Measurements from ENCODE around the gene IP6K2.

The IP6K2 gene

DNA sequence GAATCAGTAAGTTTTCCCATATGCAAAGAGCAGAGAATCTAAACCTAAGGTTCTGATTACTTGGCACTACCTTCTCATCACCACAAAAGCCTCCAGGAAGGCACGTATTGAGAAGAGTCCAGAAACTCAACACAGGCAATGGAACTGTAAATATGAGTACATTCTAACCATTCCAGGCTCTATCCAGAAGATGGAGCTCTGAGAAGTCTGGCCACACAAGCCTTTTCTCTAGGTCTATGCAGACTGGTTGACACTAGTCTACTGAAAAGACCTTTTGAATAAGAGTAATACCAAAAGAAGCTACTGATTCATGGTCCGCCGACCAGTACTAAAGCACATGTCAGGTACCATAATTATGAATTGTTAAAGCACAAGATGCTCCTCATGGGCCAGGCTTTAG lies 19.1 kb downstream of the IP6K2 start:
- ChIA-PET CTCF (interaction anchor here (1.6 to 3.2 kb wide), 3 partner anchors 10 to 18 kb away, joined by 3 to 18 read pairs (median 16); partner anchors contain the start of gene NCKIPSD), POLR2A (interaction anchor here (0.6 kb wide), 1 partner anchor 141 kb away, joined by 5 read pairs; no protein-coding TSS in a partner anchor)
- TF ChIP-seq, protein P1, sequence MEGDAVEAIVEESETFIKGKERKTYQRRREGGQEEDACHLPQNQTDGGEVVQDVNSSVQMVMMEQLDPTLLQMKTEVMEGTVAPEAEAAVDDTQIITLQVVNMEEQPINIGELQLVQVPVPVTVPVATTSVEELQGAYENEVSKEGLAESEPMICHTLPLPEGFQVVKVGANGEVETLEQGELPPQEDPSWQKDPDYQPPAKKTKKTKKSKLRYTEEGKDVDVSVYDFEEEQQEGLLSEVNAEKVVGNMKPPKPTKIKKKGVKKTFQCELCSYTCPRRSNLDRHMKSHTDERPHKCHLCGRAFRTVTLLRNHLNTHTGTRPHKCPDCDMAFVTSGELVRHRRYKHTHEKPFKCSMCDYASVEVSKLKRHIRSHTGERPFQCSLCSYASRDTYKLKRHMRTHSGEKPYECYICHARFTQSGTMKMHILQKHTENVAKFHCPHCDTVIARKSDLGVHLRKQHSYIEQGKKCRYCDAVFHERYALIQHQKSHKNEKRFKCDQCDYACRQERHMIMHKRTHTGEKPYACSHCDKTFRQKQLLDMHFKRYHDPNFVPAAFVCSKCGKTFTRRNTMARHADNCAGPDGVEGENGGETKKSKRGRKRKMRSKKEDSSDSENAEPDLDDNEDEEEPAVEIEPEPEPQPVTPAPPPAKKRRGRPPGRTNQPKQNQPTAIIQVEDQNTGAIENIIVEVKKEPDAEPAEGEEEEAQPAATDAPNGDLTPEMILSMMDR (IDR thresholded peaks at IDR 0.05; ENCODE audit: control extremely low read depth, extremely low read depth, low read depth, missing control alignments), result no peak
- no peak for DNase-seq (ENCODE audit: extremely low spot score)

DNA sequence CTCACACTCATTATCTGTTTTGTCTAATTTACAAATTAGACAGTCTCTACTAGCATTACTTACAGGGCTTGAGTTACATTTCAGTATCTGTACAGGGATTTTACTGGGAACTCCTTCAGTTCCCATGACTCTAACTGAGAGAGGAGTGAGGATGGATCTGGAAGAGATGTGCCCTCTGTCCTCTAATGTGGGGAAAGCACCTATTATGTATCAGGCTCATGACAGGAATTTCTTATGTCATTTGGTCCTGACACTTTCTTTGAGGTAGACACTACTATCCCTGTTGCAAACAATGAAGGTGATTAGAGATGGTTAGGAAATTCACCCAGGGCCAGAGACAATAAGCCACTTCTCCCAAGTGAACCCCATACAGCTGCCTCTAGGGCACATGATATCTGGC lies 20.4 kb downstream of the IP6K2 start:
- TF ChIP-seq, protein P1 (IDR thresholded peaks at IDR 0.05; ENCODE audit: control extremely low read depth, extremely low read depth, low read depth, missing control alignments), result no peak
- POLR2A ChIA-PET, result interaction anchor here (0.5 kb wide), 1 partner anchor 8 kb away, joined by 3 read pairs; no protein-coding TSS in a partner anchor
- no peak for DNase-seq (ENCODE audit: extremely low spot score)
- CTCF ChIA-PET, result interaction anchor here (1.7 to 3.2 kb wide), 2 partner anchors 10 to 11 kb away, joined by 13 to 16 read pairs; partner anchors contain the start of gene NCKIPSD

DNA sequence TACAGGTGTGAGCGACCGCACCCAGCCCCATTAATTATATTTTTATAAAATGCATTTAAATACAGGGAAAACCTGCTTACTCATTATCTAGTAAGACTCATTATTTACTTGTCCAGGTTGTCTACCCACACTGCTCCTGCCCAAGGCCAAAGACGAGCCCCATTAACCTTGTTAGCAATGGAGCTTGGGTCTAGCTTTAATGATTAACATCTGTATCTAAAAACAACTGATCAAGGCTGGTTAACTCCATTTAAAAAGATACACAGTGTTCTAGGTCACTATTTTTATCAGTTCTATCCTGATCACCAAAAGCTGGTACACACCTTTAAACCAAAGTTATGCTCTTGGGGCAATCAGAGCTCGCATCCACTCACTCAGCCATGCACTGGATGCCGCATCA lies 20.9 kb downstream of the IP6K2 start:
- POLR2A ChIA-PET, result interaction anchor here (0.5 kb wide), 1 partner anchor 9 kb away, joined by 3 read pairs; no protein-coding TSS in a partner anchor
- TF ChIP-seq, protein P1 (IDR thresholded peaks at IDR 0.05; ENCODE audit: control extremely low read depth, extremely low read depth, low read depth, missing control alignments), result no peak
- DNase-seq (ENCODE audit: extremely low spot score), result no peak
- CTCF ChIA-PET, result interaction anchor here (1.7 to 3.2 kb wide), 2 partner anchors 10 to 11 kb away, joined by 13 to 16 read pairs; partner anchors contain the start of gene NCKIPSD

DNA sequence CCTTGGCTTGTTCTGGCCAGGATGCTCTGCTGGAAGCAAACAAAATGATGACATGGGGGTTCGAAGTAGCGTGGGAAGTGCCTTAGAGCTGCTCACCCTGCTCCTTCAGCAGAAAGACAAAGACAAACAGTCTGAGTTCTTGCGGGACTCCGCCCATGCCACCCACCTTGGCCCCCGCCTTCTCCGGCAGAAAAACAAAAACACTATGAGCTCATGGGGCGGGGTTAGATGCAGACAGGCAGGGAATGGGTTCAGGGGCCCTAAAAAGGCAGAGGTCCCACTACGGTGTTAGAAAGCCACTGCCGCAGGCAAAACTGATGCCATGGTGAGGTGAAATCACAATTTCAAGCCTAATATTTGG lies 21.6 kb downstream of the IP6K2 start:
- no peak for DNase-seq (ENCODE audit: extremely low spot score)

DNA sequence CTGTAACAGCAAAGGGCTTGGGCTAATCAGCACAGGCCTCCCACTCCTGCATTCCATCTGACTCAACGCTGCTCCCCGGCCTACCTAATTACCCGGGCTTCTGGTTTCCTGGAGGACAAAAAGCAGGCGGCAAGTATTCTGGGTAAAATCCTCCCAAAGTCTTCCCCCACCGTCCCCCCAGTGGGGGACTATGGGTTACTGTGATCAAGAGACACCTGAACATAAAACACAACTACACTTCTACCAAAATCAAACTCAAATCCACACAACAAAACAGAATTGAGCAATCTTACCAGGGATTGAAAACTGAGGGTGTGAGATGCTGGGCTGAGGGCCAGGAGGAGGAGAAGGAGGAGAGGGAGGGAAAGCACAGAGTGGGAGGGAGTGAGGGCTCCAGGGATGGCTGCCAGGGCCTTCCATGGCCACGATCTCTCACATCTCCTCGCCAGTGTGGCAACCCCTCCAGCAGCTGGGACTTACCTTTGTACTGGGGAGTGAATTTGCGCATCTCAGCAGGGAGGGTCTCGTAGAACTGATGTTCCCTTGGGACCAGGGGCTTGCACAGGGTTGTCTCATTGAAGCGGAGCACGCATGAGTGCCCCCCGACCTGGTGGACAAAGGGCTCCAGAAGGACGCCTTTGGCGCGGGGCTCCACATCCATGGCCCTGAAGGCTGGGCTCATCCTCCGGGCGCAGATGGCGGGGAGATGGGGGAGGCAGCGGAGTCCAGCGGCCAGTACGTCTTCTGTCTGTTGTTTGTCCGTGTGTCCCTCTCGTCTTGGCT lies 22.2 kb downstream of the IP6K2 start:
- ChIA-PET CTCF (interaction anchor here (1.0 to 1.7 kb wide), 2 partner anchors 8 to 45 kb away, joined by 3 to 13 read pairs; partner anchors contain the start of gene NCKIPSD), POLR2A (no interaction called here)
- TF ChIP-seq, protein P1 (IDR thresholded peaks at IDR 0.05; ENCODE audit: control extremely low read depth, extremely low read depth, low read depth, missing control alignments), result no peak
- no peak for DNase-seq (ENCODE audit: extremely low spot score)

More for the DNA sequence above, 21.6 kb downstream of the IP6K2 start:
- TF ChIP-seq, protein P1 (IDR thresholded peaks at IDR 0.05; ENCODE audit: control extremely low read depth, extremely low read depth, low read depth, missing control alignments), result no peak
- CTCF ChIA-PET, result interaction anchor here (1.0 to 3.2 kb wide), 3 partner anchors 9 to 45 kb away, joined by 3 to 16 read pairs (median 13); partner anchors contain the start of gene NCKIPSD
- POLR2A ChIA-PET, result no interaction called here

DNA sequence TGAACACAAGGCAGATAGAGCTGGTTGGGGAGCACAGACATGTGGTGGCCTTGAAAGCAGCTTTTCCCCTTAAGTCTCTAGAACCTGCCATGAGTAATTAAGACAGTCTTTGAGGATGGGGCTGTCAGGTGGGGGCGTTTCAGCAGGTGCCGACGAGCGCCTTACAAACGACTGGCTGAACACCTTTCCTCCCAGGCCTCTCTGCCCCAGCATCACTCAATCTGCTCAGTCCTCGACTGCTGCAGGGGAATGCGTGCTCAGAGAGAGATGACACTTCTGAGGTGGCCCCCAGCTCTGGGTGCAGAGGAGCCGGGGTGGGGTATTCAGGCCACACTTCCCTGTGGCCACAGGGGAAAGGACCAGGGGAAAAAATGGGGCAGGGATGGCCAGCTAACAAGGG lies 23.2 kb downstream of the IP6K2 start:
- TF ChIP-seq, protein P1 (IDR thresholded peaks at IDR 0.05; ENCODE audit: control extremely low read depth, extremely low read depth, low read depth, missing control alignments), result no peak
- CTCF ChIA-PET, result interaction anchor here (0.9 kb wide), 1 partner anchor 10 kb away, joined by 3 read pairs; no protein-coding TSS in a partner anchor
- POLR2A ChIA-PET, result no interaction called here
- DNase-seq (ENCODE audit: extremely low spot score), result no peak
